Common myeloid progenitor, CD34-positive (primary cell): ENCODE measurements around the gene NME9.
A peak's percentile ranks its signal among the peaks of the same experiment; 100 is the strongest.

Source experiments
- CTCF ChIA-PET: fragments of 350-600 bp; sonication (Branson Sonifier 250); formaldehyde crosslinking; loops from one replicate; lab custom pipeline; 2021; ENCODE audit warnings: antibody characterized with exemption; lab: Charles Lee
- POLR2A ChIA-PET: fragments of 350-600 bp; sonication (Branson Sonifier 250); formaldehyde crosslinking; loops from one replicate; lab custom pipeline; 2021; ENCODE audit warnings: antibody characterized with exemption; lab: Charles Lee
- DNase-seq, 3 donors: peaks; one replicate each; pipeline versions ENCODE4 v3.0.0 to v3.0.0-alpha.2; 2013
- H3K27ac ChIP-seq, 2 experiments: 1 replicate in 1 of 2; 2 replicates in 1 of 2; pipeline ENCODE4 v1.7.0; 2013; ENCODE audit warnings: inconsistent platforms in 2 of 2, low read length in 2 of 2, mild to moderate bottlenecking in 2 of 2, low read depth in 1 of 2, moderate library complexity in 1 of 2; ENCODE audit not compliant: severe bottlenecking in 2 of 2, insufficient read depth in 1 of 2, poor library complexity in 1 of 2
- H3K27me3 ChIP-seq, 5 experiments: replicated peaks in 2 of 5; 1 replicate in 3 of 5; 2 replicates in 2 of 5; pipeline versions ENCODE4 v1.6.1 to v1.7.0; 2013; ENCODE audit warnings: low read length in 4 of 5, mild to moderate bottlenecking in 2 of 5, moderate library complexity in 2 of 5, inconsistent platforms in 1 of 5; ENCODE audit not compliant: insufficient read depth in 5 of 5, control insufficient read depth in 4 of 5
- H3K36me3 ChIP-seq, 4 experiments: 1 replicate in 2 of 4; 2 replicates in 2 of 4; pipeline versions ENCODE4 v1.6.1 to v1.7.0; 2013; ENCODE audit warnings: low read length in 3 of 4, control low read depth in 1 of 4, mild to moderate bottlenecking in 1 of 4; ENCODE audit not compliant: control insufficient read depth in 4 of 4, insufficient read depth in 4 of 4
- H3K4me1 ChIP-seq, 4 experiments: 1 replicate in 3 of 4; 2 replicates in 1 of 4; pipeline versions ENCODE4 v1.6.1 to v1.7.1; 2013; ENCODE audit warnings: low read length in 3 of 4, mild to moderate bottlenecking in 3 of 4, control low read depth in 1 of 4, inconsistent platforms in 1 of 4, moderate library complexity in 1 of 4; ENCODE audit not compliant: control insufficient read depth in 4 of 4, insufficient read depth in 4 of 4; ENCODE audit errors: control extremely low read depth in 1 of 4
- H3K4me3 ChIP-seq, 7 experiments: 1 replicate in 4 of 7; 2 replicates in 3 of 7; pipeline versions ENCODE4 v1.5.1 to v1.7.0; 2013; ENCODE audit warnings: mild to moderate bottlenecking in 7 of 7, low read length in 6 of 7, moderate library complexity in 6 of 7, inconsistent platforms in 2 of 7, low read depth in 2 of 7, control low read depth in 1 of 7; ENCODE audit not compliant: insufficient read depth in 4 of 7, control insufficient read depth in 1 of 7; ENCODE audit errors: extremely low read depth in 1 of 7
- H3K9me3 ChIP-seq, 5 experiments: 1 replicate in 4 of 5; 2 replicates in 1 of 5; pipeline versions ENCODE4 v1.6.1 to v1.7.1; 2013; ENCODE audit warnings: low read length in 4 of 5, mild to moderate bottlenecking in 2 of 5, inconsistent platforms in 1 of 5, low read depth in 1 of 5, moderate library complexity in 1 of 5; ENCODE audit not compliant: control insufficient read depth in 4 of 5, insufficient read depth in 2 of 5; ENCODE audit errors: control extremely low read depth in 1 of 5
- WGBS: methylation state at CpG from one replicate; pipeline ENCODE4 v1.1.5; 2013; ENCODE audit not compliant: insufficient coverage; 5-methylcytosine and 5-hydroxymethylcytosine counted together

Gene NME9

GRCh38 chr3:138367911-138368310 is 38.3 kb upstream of the NME9 start:
- peaks cover 0 to 4% (median 0%) of the 10 kb centered on the region in 5 experiments for H3K9me3 ChIP-seq
- peaks cover 0 to 9% (median 0%) of the 10 kb centered on the region in 5 experiments for H3K27me3 ChIP-seq
- no peak overlapping the region for H3K27ac ChIP-seq
- no peak overlapping the region for H3K4me3 ChIP-seq
- peaks cover 0 to 6% (median 0%) of the 10 kb centered on the region in 4 experiments for H3K4me1 ChIP-seq
- WGBS, result 42% methylated on average over 5 of the region's 5 CpGs
- CTCF ChIA-PET, result interaction anchor here (1.0 kb wide), 1 partner anchor 17 kb away, joined by 3 read pairs; no protein-coding TSS in a partner anchor
- POLR2A ChIA-PET, result no interaction called here
- peak in 2 of 3 donors; percentile 46 to 58 for DNase-seq
- H3K36me3 ChIP-seq, result no peaks in the 10 kb centered on the region

- Histone ChIP-seq H3K4me1 (peaks cover 0 to 6% (median 0%) of the 10 kb centered on the region in 4 experiments), H3K27ac (no peak overlapping the region), H3K4me3 (no peak overlapping the region), H3K27me3 (peaks cover 0 to 9% (median 0%) of the 10 kb centered on the region in 5 experiments), H3K36me3 (no peaks in the 10 kb centered on the region), H3K9me3 (peaks cover 0 to 4% (median 0%) of the 10 kb centered on the region in 5 experiments)
- WGBS, result 97% methylated on average over 7 of the region's 7 CpGs
- ChIA-PET POLR2A (no interaction called here), CTCF (interaction anchor here (1.0 kb wide), 1 partner anchor 16 kb away, joined by 3 read pairs; no protein-coding TSS in a partner anchor)
- no peak for DNase-seq
Observed at GRCh38 chr3:138367326-138367850, 37.7 kb upstream of the NME9 start.

GRCh38 chr3:138366006-138366759 is 36.5 kb upstream of the NME9 start:
- CTCF ChIA-PET, result no interaction called here

GRCh38 chr3:138365253-138365555 is 35.6 kb upstream of the NME9 start:
- H3K4me1 ChIP-seq, result peaks cover 0 to 6% (median 0%) of the 10 kb centered on the region in 4 experiments
- H3K4me3 ChIP-seq, result no peak overlapping the region
- CTCF ChIA-PET, result no interaction called here
- no peak for DNase-seq
- H3K9me3 ChIP-seq, result no peaks in the 10 kb centered on the region
- POLR2A ChIA-PET, result no interaction called here
- H3K36me3 ChIP-seq, result no peaks in the 10 kb centered on the region
- H3K27me3 ChIP-seq, result peaks cover 0 to 5% (median 0%) of the 10 kb centered on the region in 5 experiments
- 95% methylated on average over 4 of the region's 4 CpGs for WGBS
- H3K27ac ChIP-seq, result no peak overlapping the region

More at GRCh38 chr3:138366006-138366759, 36.5 kb upstream of the NME9 start:
- Histone ChIP-seq H3K4me3 (no peak overlapping the region), H3K27ac (no peak overlapping the region), H3K4me1 (peaks cover 0 to 6% (median 0%) of the 10 kb centered on the region in 4 experiments), H3K9me3 (peaks cover 0 to 4% (median 0%) of the 10 kb centered on the region in 5 experiments), H3K27me3 (peaks cover 0 to 9% (median 0%) of the 10 kb centered on the region in 5 experiments), H3K36me3 (no peaks in the 10 kb centered on the region)
- POLR2A ChIA-PET, result no interaction called here
- 86% methylated on average over 7 of the region's 8 CpGs for WGBS
- no peak for DNase-seq

- Histone ChIP-seq H3K36me3 (no peaks in the 10 kb centered on the region), H3K4me3 (no peak overlapping the region), H3K27me3 (peaks cover 0 to 5% (median 0%) of the 10 kb centered on the region in 5 experiments), H3K27ac (no peak overlapping the region), H3K4me1 (peaks cover 0 to 6% (median 0%) of the 10 kb centered on the region in 4 experiments), H3K9me3 (no peaks in the 10 kb centered on the region)
- no peak for DNase-seq
- POLR2A ChIA-PET, result no interaction called here
- WGBS, result 87% methylated on average over 3 of the region's 6 CpGs
- CTCF ChIA-PET, result no interaction called here
Observed at GRCh38 chr3:138364356-138365252, 35.0 kb upstream of the NME9 start.

- no peak for DNase-seq
- CTCF ChIA-PET, result no interaction called here
- no peaks in the 10 kb centered on the region for H3K36me3 ChIP-seq
- H3K27me3 ChIP-seq, result peaks cover 0 to 6% (median 0%) of the 10 kb centered on the region in 5 experiments
- POLR2A ChIA-PET, result no interaction called here
- no peak overlapping the region for H3K27ac ChIP-seq
- H3K9me3 ChIP-seq, result no peaks in the 10 kb centered on the region
- WGBS, result 96% methylated on average over 4 of the region's 4 CpGs
- no peak overlapping the region for H3K4me3 ChIP-seq
- H3K4me1 ChIP-seq, result peaks cover 0 to 6% (median 0%) of the 10 kb centered on the region in 4 experiments
Observed at GRCh38 chr3:138363322-138363721, 33.7 kb upstream of the NME9 start.
